Measurements from ENCODE around the gene SPEM1.
A peak's percentile ranks its signal among the peaks of the same experiment; 100 is the strongest.

Gene SPEM1

DNA sequence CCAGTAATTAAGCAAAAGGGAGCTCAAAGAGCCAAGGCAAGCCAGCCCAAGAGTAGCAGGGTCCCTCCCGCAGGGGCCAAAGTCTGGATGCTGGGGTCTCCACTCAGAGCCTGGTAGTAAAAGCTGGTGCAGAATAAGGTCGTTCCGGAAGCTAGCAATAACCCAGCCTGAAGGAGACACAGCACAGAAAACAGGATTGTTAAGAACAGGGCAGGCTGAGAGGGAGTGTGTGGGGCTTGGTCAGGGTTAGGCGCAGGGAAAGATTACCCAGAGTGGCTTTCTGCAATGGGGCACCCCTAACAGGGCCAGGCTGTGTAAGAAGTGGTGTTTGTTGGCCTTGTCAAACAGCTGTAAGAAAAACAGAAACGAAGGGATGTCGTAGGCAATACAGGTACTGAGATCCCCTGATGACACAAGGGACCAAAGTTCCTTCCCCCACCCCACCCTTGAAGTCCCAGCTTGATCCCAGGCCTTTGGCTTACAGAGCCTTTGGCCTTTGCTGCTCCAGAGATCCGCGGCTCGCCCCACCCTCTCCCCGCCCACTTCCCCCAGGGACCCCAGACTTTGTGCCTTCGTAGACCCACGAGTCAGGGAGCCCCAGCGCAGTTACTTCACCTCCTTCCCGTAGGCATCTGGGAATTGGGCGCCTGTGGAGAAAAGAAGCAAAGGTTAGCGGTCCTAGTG lies 16.9 kb upstream of the SPEM1 start:
- peak overlapping the region; percentile 74 for H3K4me3 ChIP-seq (ENCODE audit: low read depth, low read length)
- no peak for DNase-seq (ENCODE audit: low read depth, low spot score)
- in situ Hi-C loops (cut with HindIII; ENCODE audit: low sequenced_read_pairs) = no loop called here
- TF ChIP-seq, protein P1, sequence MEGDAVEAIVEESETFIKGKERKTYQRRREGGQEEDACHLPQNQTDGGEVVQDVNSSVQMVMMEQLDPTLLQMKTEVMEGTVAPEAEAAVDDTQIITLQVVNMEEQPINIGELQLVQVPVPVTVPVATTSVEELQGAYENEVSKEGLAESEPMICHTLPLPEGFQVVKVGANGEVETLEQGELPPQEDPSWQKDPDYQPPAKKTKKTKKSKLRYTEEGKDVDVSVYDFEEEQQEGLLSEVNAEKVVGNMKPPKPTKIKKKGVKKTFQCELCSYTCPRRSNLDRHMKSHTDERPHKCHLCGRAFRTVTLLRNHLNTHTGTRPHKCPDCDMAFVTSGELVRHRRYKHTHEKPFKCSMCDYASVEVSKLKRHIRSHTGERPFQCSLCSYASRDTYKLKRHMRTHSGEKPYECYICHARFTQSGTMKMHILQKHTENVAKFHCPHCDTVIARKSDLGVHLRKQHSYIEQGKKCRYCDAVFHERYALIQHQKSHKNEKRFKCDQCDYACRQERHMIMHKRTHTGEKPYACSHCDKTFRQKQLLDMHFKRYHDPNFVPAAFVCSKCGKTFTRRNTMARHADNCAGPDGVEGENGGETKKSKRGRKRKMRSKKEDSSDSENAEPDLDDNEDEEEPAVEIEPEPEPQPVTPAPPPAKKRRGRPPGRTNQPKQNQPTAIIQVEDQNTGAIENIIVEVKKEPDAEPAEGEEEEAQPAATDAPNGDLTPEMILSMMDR (IDR thresholded peaks at IDR 0.05; ENCODE audit: low read depth, low read length) = no peak

DNA sequence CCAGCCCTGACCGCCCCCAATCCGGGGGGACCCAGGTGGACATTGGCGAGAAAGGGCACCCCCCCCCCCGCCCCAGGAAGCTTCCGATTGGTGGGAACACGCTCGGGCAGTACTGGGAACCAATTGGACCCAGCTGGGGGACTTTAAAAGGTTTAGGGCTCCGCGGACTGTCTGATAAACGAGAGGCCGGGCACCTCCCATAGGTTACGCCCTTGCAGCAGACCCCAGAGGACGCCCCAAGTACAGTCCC lies 16.5 kb upstream of the SPEM1 start:
- H3K4me3 ChIP-seq (ENCODE audit: low read depth, low read length) = peak overlapping the region; percentile 74
- TF ChIP-seq, protein P1 (IDR thresholded peaks at IDR 0.05; ENCODE audit: low read depth, low read length) = no peak
- DNase-seq (ENCODE audit: low read depth, low spot score) = no peak
- in situ Hi-C loops (cut with HindIII; ENCODE audit: low sequenced_read_pairs) = no loop called here

DNA sequence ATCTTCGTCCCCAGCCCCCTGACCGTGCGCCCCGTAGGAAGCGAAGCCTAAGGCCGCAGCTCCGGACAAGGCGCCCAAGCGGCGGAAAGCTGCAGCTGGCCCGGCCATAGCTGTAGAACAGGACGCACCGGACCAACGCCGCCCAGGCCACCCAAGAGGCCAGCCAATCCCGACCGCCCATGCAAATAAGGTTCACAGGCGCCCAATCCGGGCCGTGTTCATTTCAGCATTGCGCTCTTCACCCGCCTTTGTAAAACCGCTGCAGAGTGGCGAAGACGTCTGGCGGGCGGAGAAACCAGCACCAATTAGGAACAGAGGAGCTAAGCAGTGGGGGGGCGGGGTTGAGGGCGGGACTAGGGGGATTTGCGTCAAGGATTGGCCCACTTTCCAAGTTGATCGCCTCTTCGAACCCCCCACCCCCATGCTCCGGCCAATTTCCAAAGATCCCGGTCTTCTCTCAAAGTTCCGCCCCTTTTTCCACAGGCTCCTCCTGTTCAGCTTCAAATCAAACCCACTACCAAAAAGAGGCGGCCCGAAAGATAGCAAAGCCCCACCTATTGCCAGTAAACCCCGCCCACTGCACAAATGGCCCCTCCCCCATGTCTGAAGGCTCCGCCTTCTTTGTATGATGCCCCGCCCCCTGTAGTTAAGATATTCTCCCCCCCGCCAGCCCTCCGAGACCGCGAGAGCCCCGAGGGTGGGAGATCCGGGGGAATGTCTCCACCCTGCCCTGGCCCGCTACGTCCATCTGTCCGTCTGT lies 16.0 kb upstream of the SPEM1 start, which contains the start of gene TMEM256:
TSS of gene TMEM256 (minus strand) at position 121 of the 760 bp plus-strand sequence. CDS start at position 108, 13 bp downstream.
- in situ Hi-C loops (cut with HindIII; ENCODE audit: low sequenced_read_pairs) = no loop called here

DNA sequence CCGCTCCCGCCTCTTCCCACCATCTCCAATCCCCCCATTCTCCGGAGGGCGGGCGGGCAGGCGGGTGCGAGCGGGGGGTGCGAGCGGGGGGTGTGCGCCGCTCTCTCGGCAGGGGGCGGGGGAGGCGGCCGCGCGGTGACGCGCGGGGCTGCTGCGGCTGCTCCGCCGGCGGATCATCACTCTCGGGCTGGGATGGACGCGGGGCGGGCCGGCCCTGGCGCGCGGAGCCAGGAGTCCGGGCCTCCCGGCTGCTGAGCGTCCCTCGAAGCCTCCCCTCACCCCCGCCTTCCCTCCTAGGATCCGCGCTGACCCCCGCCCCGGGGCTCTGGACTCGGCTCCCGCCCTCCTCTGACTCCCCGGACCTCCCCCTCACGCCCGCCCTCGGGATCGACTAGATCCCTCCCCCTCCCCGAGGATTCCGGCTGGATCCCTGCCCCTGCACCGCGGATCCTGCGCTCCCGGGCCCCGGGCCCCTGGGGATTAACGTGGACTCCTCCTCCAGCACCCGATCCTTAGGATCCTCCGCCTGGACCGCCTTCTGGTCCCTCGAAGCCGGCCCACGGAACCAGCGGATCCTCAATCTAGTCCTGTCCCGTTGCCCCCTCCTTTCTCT lies 15.3 kb upstream of the SPEM1 start:
- TF ChIP-seq, protein P1 (IDR thresholded peaks at IDR 0.05; ENCODE audit: low read depth, low read length) = no peak

More for the DNA sequence above, 16.0 kb upstream of the SPEM1 start, which contains the start of gene TMEM256:
- H3K4me3 ChIP-seq (ENCODE audit: low read depth, low read length) = peak within 1 kb of the TSS; percentile 74
- TF ChIP-seq, protein P1 (IDR thresholded peaks at IDR 0.05; ENCODE audit: low read depth, low read length) = peak; percentile 6
- peak; percentile 100 for DNase-seq (ENCODE audit: low read depth, low spot score)

DNA sequence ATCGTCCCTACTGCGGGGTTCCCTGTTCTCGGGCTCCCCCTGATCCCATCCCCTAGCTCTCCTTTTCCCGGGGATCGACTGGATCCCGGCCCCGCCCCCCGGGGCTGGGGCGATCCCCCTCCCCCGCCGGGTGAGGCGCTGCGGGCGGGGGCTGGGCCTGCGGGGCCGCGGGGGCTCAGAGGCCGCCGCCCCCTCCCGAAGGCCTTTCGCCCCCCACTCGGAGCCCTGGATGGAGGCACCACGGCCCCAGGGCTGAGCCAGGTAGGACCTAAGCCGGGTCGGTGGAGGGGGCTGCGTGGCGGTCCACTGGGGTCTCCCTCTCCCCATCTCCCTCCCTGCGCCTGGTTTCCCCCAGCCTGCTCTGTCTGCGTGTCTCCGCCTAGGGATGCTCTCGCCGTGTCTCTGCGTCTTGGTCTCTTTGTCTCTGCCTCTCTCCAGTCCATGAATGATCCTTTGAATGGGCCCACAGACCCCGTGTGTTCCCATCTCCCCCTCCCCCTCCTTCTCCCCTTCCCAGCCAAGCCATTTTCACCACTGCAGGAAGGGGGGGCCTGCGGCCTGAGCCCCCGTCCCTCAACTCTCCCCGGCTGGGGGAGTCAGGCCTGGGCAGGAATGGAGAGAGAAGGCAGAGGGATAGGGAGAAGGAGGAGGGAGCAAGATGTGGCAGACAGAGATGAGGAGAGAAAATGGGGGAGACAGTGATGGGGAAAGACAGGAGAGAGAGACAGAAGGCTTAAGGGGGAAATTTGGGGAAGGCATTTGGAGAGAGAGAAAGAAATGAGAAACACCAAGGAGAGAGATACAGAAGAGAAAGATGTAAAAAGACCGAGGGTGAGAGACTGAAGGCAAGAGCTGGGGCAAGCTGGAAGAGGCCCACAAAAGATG lies 14.5 kb upstream of the SPEM1 start:
- DNase-seq (ENCODE audit: low read depth, low spot score) = no peak
- peak overlapping the region; percentile 70 for H3K4me3 ChIP-seq (ENCODE audit: low read depth, low read length)
- in situ Hi-C loops (cut with HindIII; ENCODE audit: low sequenced_read_pairs) = no loop called here
- TF ChIP-seq, protein P1 (IDR thresholded peaks at IDR 0.05; ENCODE audit: low read depth, low read length) = no peak

More for the DNA sequence above, 15.3 kb upstream of the SPEM1 start:
- DNase-seq (ENCODE audit: low read depth, low spot score) = no peak
- H3K4me3 ChIP-seq (ENCODE audit: low read depth, low read length) = peak overlapping the region; percentile 70
- in situ Hi-C loops (cut with HindIII; ENCODE audit: low sequenced_read_pairs) = no loop called here
